ENCODE data around the gene UFM1.

- no peak for TF ChIP-seq EZH2 (IDR thresholded peaks at IDR 0.05; ENCODE audit: borderline replicate concordance)
- no peak for TF ChIP-seq CTCF (IDR thresholded peaks at IDR 0.05; ENCODE audit: poor library complexity)
Observed at GRCh38 chr13:38405216-38405615, 55.6 kb downstream of the UFM1 start.
